Caco-2 (cell line): ENCODE measurements around the gene CENPX. TPM values are rescaled to one million over a fixed set of nuclear protein-coding genes. Genes with fewer than 3 reads are reported as not detected.

ENCODE experiments used
- BruUV-seq: library from RNA; stranded (reverse); fragments of 400-500 nt; replicated peaks from 2 replicates; lab custom pipeline; 2021; lab: Mats Ljungman, UMichigan
- CTCF ChIA-PET: fragments of 300-600 bp; sonication (Branson Sonifier 250); formaldehyde crosslinking; loops from one replicate; lab custom pipeline; 2022; ENCODE audit warnings: antibody characterized with exemption; lab: Charles Lee
- POLR2A ChIA-PET: fragments of 300-600 bp; sonication (Branson Sonifier 250); formaldehyde crosslinking; loops from one replicate; lab custom pipeline; 2022; ENCODE audit warnings: antibody characterized with exemption; lab: Charles Lee
- DNase-seq, 2 experiments: peaks; one replicate each; pipeline versions ENCODE4 v3.0.0 to v3.0.0-alpha.2; 2020 to 2022
- H3K27me3 ChIP-seq: replicated peaks from 2 replicates; pipeline ENCODE4 v1.6.0; 2011; ENCODE audit warnings: low read length; ENCODE audit not compliant: control insufficient read depth, insufficient read depth
- H3K36me3 ChIP-seq: 2 replicates; pipeline ENCODE4 v1.5.1; 2011; ENCODE audit warnings: low read length; ENCODE audit not compliant: control insufficient read depth, insufficient read depth
- H3K4me1 ChIP-seq: fragments of 250-450 bp; sonication (Bioruptor Pico); 2 replicates; pipeline ENCODE4 v1.5.1; 2020; ENCODE audit warnings: mild to moderate bottlenecking
- H3K4me3 ChIP-seq: 2 replicates; pipeline ENCODE4 v1.5.1; 2011; ENCODE audit warnings: low read depth, mild to moderate bottlenecking, control low read depth, low read length
- H3K9me3 ChIP-seq: fragments of 250-450 bp; sonication (Bioruptor Pico); 2 replicates; pipeline ENCODE4 v1.5.1; 2020; ENCODE audit warnings: mild to moderate bottlenecking, moderate library complexity
- H3K27ac Mint-ChIP-seq: one replicate; pipeline ENCODE4 v1.8.0; 2022; ENCODE audit warnings: mixed read lengths; ENCODE audit not compliant: unreplicated experiment
- H3K27me3 Mint-ChIP-seq: one replicate; pipeline ENCODE4 v1.8.0; 2022; ENCODE audit warnings: mixed read lengths; ENCODE audit not compliant: insufficient read depth, unreplicated experiment
- H3K36me3 Mint-ChIP-seq: one replicate; pipeline ENCODE4 v1.8.0; 2022; ENCODE audit warnings: mild to moderate bottlenecking, mixed read lengths; ENCODE audit not compliant: insufficient read depth, unreplicated experiment
- H3K4me1 Mint-ChIP-seq: one replicate; pipeline ENCODE4 v1.8.0; 2022; ENCODE audit warnings: low read depth, mixed read lengths; ENCODE audit not compliant: unreplicated experiment
- H3K4me3 Mint-ChIP-seq: one replicate; pipeline ENCODE4 v1.8.0; 2022; ENCODE audit warnings: mild to moderate bottlenecking, moderate library complexity, mixed read lengths; ENCODE audit not compliant: unreplicated experiment
- H3K9me3 Mint-ChIP-seq: one replicate; pipeline ENCODE4 v1.8.0; 2022; ENCODE audit warnings: mixed read lengths; ENCODE audit not compliant: unreplicated experiment
- intact Hi-C: fragments of 100-400 bp; cut with micrococcal nuclease; formaldehyde crosslinking; loops from one replicate; pipeline ENCODE4 v1.10.0; 2022; ENCODE audit not compliant: unreplicated experiment
- total RNA-seq: library from RNA; stranded (reverse); gene quantifications from 2 replicates; pipeline ENCODE4 v1.2.3, GENCODE V29; 2022
- TF ChIP-seq, protein P1 (sequence below), 2 experiments: fragments of 200-600 bp in 1 of 2; IDR thresholded peaks; 1 replicate in 1 of 2; 2 replicates in 1 of 2; pipeline versions ENCODE4 v1.5.1 to v1.8.0; 2011 to 2022; ENCODE audit warnings: antibody characterized with exemption in 1 of 2, control low read depth in 1 of 2, inconsistent platforms in 1 of 2, low read depth in 1 of 2, low read length in 1 of 2, mild to moderate bottlenecking in 1 of 2, moderate library complexity in 1 of 2; ENCODE audit not compliant: insufficient read depth in 1 of 2, severe bottlenecking in 1 of 2, unreplicated experiment in 1 of 2

The CENPX gene
- total RNA-seq, 1 experiment from 2014 or later, result 85.3 TPM

- ChIA-PET CTCF (interaction anchor here (2.0 kb wide), 1 partner anchor 33 kb away, joined by 7 read pairs; no protein-coding TSS in a partner anchor), POLR2A (interaction anchor here (0.5 kb wide), 1 partner anchor 29 kb away, joined by 5 read pairs; no protein-coding TSS in a partner anchor)
- H3K9me3 ChIP-seq, result no peaks in the 10 kb centered on the region
- intact Hi-C loops, result no loop called here
- H3K27me3 ChIP-seq, result no peaks in the 10 kb centered on the region
- no peaks in the 10 kb centered on the region for H3K27me3 Mint-ChIP-seq
- H3K36me3 Mint-ChIP-seq, result peaks cover 35% of the 10 kb centered on the region
- H3K4me3 Mint-ChIP-seq, result peak overlapping the region; percentile 74
- peaks cover 12% of the 10 kb centered on the region for H3K4me1 ChIP-seq
- no peaks in the 10 kb centered on the region for H3K4me1 Mint-ChIP-seq
- no peaks in the 10 kb centered on the region for H3K9me3 Mint-ChIP-seq
- TF ChIP-seq, protein P1, sequence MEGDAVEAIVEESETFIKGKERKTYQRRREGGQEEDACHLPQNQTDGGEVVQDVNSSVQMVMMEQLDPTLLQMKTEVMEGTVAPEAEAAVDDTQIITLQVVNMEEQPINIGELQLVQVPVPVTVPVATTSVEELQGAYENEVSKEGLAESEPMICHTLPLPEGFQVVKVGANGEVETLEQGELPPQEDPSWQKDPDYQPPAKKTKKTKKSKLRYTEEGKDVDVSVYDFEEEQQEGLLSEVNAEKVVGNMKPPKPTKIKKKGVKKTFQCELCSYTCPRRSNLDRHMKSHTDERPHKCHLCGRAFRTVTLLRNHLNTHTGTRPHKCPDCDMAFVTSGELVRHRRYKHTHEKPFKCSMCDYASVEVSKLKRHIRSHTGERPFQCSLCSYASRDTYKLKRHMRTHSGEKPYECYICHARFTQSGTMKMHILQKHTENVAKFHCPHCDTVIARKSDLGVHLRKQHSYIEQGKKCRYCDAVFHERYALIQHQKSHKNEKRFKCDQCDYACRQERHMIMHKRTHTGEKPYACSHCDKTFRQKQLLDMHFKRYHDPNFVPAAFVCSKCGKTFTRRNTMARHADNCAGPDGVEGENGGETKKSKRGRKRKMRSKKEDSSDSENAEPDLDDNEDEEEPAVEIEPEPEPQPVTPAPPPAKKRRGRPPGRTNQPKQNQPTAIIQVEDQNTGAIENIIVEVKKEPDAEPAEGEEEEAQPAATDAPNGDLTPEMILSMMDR (IDR thresholded peaks at IDR 0.05; ENCODE audit: insufficient read depth in 1 of 2, low read depth in 1 of 2, low read length in 1 of 2, severe bottlenecking in 1 of 2, unreplicated experiment in 1 of 2), result no peak
- peak overlapping the region; percentile 59; the same call in 1 of the 2 replicates for H3K4me3 ChIP-seq
- H3K27ac Mint-ChIP-seq, result no peak overlapping the region
- DNase-seq, result no peak
- no TSS peak for BruUV-seq
- H3K36me3 ChIP-seq, result peaks cover 3% of the 10 kb centered on the region; the same call in 1 of the 2 replicates
Observed at GRCh38 chr17:82063424-82064415, 41.0 kb upstream of the CENPX start.

- POLR2A ChIA-PET, result no interaction called here
- H3K36me3 Mint-ChIP-seq, result peaks cover 43% of the 10 kb centered on the region
- H3K4me3 Mint-ChIP-seq, result no peak overlapping the region
Observed at GRCh38 chr17:82062984-82063368, 40.3 kb upstream of the CENPX start.

More at GRCh38 chr17:82062984-82063368, 40.3 kb upstream of the CENPX start:
- no peak for DNase-seq
- CTCF ChIA-PET, result interaction anchor here (0.7 to 2.0 kb wide), 3 partner anchors 32 to 373 kb away, joined by 3 to 7 read pairs (median 4); no protein-coding TSS in a partner anchor
- Histone ChIP-seq H3K36me3 (peaks cover 3% of the 10 kb centered on the region; the same call in 1 of the 2 replicates), H3K9me3 (no peaks in the 10 kb centered on the region), H3K4me3 (no peak overlapping the region), H3K27me3 (no peaks in the 10 kb centered on the region), H3K4me1 (peaks cover 12% of the 10 kb centered on the region)
- intact Hi-C loops, result no loop called here
- no TSS peak for BruUV-seq
- Mint-ChIP-seq H3K27me3 (no peaks in the 10 kb centered on the region), H3K9me3 (no peaks in the 10 kb centered on the region), H3K4me1 (no peaks in the 10 kb centered on the region), H3K27ac (no peak overlapping the region)
- TF ChIP-seq, protein P1 (IDR thresholded peaks at IDR 0.05; ENCODE audit: insufficient read depth in 1 of 2, low read depth in 1 of 2, low read length in 1 of 2, severe bottlenecking in 1 of 2, unreplicated experiment in 1 of 2), result no peak
